DMS53 treated with DMSO at 0.1 percent for 48 hours (cell line): ENCODE data around the gene OGFR.
A peak's percentile ranks its signal among the peaks of the same experiment; 100 is the strongest.

Source experiments
- DNase-seq: peaks from one replicate; lab custom pipeline; 2025; ENCODE audit not compliant: unreplicated experiment; lab: John Stamatoyannopoulos, UW

The OGFR gene

DNA sequence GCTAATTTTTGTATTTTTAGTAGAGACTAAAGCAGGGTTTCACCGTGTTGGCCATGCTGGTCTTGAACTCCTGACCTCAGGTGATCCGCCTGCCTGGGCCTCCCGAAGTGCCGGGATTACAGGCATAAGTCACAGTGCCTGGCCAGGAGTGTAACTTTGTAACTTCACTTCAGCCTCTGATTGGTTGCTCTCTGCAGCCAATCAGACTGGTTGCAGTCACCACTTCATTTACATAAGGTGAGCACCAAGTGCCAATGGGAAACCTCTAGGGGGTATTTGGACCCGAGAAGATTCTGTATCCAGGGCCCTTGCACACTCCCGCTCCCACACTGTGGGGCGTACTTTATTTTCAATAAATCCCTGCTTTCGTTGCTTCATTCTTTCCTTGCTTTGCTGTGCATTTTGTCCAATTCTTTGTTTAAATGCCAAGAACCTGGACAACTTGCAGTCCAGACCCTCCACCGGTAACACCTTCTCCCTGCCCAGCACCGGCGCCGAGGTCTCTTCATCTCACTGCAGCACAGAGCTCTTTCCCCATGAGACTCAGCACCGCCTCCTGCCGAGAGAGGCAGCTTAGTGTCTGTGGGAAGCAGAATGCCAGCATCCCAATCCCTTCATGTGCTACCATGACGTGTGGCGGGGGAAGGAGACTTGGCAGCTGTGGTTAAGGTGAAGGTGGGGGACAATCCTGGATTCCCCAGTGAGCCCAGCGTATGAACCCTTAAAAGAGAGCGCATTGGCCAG, 22.3 kb upstream of the OGFR start:
- DNase-seq, result no peak

DNA sequence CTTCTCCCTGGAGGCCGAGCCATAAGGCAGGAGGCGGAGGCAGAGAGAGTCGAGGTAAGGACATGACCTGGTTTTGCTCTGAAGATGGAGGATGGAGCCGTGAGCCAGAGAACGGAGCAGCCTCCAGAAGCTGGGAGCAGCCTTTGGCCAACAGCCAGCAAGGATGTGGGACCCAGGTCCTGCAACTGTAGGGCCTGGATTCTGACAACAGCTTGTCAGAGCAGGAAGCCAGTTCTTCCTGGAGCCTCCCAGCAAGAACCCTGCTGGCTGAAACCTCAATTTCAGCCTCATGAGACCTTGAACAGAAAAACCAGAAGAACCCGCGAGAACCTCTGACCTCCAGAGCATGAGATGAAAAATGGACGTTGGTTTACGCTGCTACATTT, 21.7 kb upstream of the OGFR start:
- DNase-seq, result no peak

DNA sequence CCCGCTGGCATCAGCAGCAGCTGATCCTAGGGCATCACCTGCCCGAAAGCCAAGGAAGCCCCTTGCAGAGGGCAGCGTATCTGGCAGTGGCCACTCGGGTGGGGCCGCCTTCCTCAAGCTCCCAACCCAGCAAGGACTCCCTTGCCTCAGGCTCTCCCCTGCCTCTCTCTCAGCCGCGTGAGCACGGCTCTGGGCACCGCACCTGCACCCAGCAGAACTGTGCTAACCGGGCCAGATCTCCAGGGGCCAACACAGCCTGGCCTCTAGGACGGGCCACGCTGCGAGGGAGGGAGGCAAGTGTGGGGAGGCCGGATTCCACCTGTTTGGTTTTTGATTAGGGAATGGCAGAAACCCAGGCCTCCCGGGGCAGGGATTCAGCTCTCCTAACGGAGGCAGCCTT, 20.1 kb upstream of the OGFR start:
- no peak for DNase-seq

DNA sequence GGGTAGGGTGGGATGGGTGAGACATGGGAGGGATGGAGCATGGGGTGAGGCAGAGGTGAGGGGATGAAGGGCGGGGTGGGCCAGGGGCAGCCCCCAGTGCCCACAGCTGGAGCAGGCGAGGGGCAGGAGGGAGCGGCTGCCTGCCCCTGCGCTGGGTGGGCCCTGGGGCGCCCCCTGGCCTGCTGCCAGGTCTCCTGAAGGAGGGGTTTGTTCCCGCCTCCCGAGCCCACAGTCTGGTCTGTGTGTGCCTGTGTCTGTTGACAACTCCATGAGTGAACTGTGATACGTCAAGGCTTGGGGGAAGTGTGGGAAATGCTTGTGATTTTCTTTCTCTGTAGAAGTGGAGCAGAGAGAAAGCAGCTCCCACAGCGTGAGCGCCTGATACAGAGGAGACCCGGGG, 19.2 kb upstream of the OGFR start:
- no peak for DNase-seq

DNA sequence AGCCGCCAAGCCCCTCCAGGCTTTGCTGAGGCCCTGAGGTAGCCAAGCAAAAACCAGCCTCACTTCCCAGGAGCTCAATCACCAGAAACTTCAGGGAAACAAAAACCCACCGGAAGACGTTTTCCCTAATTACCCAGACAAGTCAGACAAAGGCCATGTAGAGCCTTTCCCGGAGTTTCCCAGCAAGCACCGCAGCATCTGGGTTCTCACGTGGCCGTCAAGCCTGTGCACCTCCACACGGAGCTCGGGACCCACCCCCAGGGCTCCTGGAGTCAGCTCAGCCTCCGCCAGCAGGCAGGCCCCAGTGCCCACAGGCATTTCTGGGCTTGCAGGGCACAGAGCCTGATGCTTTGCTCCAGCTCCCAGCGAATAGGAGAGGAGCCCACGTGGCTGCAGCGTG, 18.5 kb upstream of the OGFR start:
- no peak for DNase-seq

DNA sequence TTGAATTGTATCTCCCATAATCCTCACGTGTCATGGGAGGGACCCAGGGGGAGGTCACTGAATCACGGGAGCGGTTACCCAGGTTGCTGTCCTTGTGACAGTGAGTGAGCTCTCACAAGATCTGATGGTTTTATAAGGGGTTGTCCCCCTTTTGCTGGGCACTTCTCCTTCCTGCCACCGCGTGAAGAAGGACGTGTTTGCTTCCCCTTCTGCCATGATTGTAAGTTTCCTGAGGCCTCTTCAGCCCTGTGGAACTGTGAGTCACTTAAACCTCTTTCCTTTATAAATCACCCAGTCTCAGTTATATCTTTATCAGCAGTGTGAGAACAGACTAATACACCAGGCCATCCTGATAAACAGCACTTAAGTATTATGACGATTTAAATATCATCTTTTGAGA, 17.3 kb upstream of the OGFR start:
- DNase-seq, result no peak

DNA sequence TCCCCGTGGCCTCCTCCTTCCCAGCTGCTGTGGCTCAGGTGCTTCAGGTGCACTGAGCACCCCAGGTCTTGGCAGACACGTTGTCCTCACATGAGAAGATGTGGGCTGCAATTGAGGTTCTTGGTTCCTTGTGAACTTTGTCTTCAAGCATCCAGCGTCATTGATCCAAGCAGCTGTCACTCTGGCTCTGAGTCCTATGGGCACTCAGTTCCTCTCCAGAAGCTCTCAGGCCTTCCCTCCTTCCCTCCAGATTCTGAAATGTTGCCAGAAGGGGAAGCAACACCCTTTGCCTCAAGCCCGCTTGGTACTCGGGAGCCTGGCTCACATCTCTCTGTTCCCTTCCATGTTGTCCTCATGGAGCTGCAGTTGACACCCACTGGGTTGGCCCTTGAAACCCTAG, 16.8 kb upstream of the OGFR start:
- DNase-seq, result no peak

DNA sequence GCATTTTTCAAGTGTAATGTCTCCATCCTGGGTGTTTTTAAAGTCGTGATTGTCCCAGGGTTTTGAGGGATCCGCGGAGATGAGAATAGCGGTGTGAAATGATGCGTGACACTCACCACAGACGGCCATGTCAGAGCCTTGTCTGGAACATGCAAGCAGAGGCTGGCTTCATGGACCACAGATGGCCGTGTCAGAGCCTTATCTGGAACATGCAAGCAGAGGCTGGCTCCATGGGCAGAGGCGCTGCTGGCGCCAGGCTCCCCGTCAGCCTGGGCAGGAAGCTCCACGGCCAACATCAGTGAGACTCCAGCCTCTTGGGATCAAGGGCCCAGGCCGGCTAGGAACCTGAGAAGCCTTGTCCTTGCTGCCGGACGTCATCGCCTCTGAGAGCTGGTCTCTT, 16.0 kb upstream of the OGFR start:
- no peak for DNase-seq

DNA sequence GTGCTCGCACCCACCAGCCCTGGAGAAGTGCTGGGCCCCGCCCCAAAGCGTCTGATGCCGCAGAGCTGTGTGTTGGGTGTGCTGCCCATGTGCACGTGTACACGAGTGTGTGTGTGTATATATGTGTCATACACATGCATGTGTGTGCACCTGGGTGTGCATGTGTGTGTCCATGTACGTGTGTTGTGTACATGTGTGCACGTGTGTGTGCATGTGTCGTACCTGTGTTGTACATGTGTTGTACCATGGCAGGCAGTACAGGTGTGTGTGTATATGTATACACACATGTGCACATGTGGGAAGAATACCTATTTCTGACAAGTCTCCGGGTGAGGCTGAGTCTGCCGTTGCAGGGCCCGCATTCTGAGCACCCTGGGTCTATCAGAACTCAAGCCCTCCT, 14.6 kb upstream of the OGFR start:
- DNase-seq, result no peak

DNA sequence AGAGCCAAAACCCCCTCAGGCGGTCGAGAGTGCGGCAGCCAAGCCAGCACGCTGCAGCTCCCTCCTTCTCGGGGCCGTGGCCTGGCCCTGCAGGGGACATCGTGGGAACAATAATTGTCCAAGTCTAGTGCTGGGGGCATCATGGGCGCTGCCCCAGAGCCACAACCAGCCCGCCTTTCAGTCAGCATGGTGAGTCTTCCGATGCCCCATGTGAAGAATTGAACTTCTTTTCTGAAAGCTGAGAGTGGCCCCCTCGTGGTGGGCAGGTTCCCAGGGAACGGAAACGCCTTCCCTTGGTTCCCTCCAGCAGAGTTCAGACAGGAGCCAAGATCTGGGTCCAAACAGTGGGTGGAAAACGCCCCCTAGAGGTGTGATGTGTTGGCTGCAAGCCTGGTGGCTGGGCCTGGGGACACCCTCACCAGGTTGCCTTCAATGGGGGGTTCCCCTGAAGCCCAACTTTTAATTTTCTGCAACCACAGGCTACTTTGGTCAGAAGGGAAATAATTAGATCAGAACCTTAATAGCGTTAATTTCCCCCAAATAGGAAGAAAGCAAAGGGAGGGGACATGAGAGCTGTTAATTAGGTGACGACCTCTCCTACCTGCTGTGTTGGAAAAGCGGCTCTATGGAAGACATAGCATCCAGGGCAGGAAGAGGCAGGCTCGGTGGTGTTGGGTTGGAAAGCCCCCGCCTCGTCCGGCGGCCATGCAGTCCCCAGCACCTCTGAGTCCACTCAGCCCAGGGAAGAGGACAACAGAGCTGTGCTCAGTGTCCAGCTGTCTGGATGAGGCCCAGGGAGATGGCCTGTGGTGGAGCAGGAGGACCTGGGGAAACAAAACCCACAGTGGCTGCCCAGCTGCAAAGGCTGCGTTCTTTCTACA, 13.1 kb upstream of the OGFR start:
- DNase-seq, result peak; percentile 46

DNA sequence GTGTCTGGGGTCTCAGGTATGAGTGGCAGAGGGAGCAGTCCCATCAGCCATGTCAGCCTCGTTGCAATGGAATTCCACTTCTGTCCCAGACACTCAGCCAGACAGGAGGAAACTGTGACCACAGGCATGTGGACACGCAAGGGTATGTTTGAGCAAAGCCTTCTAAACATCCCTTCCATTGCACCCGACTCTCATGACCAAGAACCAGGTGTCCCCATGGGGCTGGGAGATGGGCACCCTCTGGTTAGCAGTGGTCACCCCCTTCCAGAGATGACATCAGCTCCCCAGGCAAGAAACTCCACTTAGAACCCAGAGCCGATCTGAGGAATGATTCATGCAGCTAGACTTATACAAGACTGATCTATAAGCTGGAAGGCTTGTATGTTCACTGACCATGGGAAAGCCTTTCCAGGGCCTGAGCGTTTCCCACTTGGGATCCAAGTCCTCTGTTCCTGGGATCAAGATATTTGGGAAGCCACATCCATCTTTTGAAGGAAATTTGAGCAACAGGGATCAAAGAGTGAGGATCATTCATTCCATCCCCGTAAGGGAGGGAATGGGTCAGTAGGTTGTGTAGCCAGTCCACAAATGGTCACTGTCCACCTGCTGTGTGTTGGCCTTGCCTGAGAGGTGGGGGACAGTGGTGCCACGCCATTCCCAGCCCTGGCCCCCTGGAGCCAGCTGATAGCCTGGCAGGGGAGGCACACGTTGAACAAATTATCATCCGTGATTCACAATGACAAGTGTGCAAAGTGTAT, 12.3 kb upstream of the OGFR start:
- DNase-seq, result no peak

DNA sequence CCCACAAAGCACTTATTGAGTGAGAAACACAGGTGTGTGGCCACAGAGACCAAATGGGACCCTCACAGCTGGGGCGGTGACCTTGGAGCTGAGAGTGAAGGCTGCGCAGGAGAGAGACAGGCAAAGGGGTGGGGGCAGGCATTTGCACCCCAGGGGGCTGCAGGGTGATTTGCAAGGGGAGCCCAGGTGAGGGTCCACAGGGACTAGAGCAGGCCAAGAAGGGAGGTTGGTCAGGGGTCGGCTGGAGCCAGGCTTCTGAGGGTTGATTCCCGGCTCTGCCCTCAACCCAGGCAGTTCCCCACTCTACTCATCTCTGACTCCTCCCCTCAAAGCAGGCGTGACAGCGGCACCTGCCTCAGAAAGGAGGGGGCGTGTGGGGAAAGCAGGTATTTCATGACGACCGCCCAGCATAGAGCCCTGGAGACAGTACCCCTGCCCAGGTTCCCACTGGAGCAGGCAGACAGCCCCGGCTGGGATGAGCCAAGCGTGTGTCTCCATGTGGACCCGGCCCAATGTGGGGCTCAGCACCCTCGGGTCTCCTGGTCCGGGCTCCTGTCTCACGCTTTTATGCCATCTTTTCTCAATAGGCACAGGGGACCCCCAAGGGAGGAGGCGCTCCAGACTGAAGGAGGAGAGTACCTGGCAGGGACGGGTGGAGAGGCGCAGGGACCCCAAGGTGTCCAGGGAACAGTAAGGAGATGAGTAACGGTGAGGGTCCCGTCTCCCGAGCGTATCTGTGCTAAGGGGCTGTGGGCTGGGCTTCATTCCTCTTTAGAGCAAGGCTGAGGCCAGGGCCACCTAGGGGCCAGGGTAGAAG, 11.5 kb upstream of the OGFR start:
- DNase-seq, result no peak

DNA sequence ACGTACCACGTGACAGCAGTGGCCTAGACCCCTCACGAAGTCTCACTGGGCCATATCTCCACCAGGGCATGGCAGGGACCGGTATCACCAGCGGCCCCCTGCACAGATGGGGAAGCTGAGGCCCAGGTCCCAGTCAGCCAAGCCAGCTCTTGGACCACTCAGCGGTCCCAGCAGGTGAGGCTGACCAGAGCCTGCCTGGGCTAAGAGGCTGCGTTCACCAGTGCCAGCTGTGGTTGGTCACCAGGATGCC, 11.0 kb upstream of the OGFR start:
- no peak for DNase-seq

DNA sequence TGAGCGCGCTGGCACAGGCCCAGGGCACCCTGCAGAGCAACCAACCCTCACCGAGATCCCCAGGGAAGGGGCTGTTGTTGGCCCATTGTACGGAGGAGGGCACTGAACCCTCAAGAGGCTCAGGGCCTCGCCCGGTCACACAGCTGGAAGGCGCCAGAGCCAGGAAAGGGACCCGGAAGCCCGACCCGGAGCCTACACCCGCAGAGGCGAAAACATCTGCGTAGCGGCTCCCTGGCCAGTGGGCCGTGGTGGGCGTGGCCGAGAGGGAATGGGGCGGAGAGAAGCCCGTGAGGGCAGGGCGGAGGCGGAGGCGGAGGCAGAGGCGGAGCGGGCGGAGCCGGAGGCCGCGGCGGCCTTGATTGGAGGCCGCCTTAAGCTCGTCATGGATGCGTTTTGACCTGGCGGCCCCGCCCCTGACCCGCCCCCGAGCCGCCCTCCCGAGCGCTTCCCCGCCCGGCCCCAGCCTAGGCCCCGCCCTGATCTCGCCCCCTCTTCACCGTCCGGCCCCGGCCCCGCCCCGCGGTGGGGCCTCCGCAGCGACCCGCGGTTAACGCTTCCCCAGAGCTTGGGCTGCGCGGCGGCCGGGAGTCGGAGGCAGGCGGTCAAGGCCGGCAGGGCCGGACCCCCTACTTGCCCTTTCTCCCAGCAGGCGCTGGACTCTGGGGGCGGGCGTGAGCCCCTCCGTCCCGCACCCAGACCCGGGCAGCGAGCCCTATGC, 10.5 kb upstream of the OGFR start:
- DNase-seq, result peak; percentile 88

DNA sequence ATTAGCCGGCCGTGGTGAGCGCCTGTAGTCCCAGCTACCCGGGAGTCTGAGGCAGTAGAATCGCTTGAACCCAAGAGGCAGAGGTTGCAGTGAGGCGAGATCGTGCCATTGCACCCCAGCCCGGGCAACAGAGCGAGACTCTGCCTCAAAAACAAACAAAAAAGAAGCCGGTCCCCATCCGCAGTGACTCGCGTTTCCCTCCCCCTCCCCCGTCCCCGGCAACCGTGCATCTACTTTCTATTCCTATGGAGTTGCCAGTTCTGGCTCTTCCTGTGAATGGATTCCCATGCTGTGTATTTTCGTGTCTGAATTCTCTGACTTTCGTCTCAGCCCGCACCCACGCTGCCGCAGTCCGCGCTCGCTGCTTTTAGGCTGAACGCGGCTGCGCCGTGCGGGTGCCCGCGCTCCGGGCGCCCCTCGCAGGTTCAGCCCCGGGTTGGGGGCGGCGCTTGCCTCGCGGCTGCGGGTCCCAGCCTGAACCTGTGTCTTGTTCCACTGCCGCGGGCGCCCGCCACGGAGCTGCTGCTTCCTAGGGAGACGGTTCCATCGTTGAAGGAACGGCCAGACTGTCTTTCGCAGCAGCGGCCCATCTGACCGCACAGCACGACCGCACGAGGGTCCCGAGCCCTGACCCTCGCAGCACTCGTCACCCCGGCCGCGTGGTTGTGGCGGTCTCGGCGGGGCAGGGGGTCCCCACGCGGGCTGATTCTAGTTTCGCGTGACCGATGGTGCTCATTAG, 9.4 kb upstream of the OGFR start:
- DNase-seq, result peak; percentile 71

DNA sequence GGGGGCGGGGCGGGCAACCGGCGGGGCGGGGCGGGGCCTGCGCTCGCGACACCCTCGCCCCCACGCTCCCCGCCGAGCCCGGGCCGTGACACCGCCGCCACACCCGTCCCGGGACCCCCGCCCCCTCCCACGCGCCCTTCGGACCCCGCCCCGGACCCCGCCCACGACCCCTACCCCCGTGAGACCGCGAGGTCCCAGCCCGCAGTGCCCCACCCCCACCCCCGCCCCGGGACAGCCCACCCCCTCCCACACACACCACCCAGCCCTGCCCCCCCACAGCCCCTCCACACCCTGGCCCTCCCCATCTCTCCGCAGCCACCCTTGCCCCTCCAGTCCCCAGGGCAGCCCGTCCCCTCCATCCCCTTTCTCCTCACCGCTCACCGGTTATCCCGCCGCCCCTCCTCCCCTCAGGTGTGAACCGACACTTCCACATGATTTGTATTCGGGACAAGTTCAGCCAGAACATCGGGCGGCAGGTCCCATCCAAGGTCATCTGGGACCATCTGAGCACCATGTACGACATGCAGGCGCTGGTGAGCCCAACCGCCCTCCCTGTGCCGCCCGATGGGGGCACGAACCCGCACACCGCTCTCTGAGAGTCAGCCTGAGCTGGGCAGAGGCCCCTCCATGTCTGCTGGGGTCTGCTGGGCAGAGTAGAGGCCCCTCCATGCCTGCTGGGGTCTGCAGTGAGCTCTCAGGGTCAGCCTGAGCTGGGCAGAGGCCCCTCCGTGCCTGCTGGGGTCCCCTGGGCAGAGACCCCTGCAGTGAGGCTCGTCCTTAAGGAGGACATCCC, 7.7 kb upstream of the OGFR start:
- no peak for DNase-seq

DNA sequence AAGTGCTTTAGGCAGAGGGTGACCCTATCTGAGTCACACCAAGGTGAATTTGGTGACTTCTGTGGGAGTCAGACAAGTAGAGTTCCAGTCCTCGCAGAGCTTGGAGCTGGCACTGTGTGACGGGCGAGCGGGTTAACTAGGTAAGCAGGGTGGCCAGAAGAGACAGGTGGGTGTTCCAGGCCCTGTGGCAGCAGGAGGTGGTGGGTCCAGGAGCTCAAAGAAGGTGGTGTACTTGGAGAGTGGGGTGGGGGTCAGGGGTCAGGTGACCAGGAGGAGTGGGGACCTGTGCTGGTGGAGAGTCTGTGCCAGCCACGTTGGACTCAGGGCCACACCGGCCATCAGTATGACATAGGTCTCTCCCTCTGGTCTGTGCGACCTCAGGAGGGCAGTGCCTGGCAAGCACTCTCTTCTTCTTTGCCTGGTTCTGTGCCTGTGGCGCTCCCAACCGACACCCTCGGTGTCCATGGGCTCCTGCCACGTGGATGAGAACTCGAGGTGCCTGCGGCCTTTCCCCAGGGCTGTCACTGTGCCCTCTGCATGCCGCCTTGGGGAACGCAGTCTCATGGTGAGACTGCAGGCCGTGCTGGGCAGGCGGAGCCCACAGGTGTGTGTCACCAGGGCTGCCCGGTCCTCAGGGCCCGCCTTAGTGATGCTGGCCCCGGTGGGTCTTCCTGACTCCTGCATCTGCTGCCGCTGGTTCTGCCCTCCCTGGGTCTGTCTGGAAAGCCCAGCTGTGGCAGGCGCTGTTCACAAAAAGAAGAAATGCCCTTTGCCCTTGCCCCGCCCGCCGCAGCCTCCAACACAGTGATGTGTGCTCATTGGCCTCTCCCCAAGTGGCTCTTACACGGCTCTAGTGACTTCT, 6.7 kb upstream of the OGFR start:
- no peak for DNase-seq

DNA sequence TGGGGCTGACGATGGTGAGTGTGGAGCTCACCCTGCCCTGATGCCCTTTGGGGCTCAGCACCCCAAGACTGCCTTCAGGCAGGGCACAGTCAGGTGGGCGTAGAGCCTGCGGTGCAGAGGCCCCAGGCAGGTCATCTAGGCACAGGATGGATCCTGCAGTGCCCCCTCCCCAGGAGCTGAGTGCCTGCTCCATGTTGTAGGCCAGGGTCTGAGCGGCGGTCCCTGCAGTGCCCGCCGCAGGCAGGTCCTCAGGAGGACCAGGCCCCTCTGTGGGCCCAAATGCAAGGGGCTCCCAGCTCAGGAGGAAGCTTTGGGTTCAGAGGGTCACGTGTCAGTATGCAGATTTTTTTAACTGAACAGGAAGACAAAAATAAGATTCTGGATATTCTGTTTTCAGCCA, 5.6 kb upstream of the OGFR start:
- DNase-seq, result no peak
